Ishikawa (cell line): ENCODE results near the gene PLPP3.

Experiments used
- CEBPB ChIP-seq: IDR thresholded peaks from 2 replicates; pipeline ENCODE4 v1.6.1; 2012
- CREB1 ChIP-seq: IDR thresholded peaks from 2 replicates; pipeline ENCODE4 v1.6.1; 2012; ENCODE audit warnings: low read depth
- EGR1 ChIP-seq: IDR thresholded peaks from 2 replicates; pipeline ENCODE4 v1.6.1; 2012
- EP300 ChIP-seq: IDR thresholded peaks from 2 replicates; pipeline ENCODE4 v1.6.1; 2012; ENCODE audit warnings: borderline replicate concordance
- FOXM1 ChIP-seq: IDR thresholded peaks from 2 replicates; pipeline ENCODE4 v1.6.1; 2012; ENCODE audit warnings: low read depth, borderline replicate concordance
- MAX ChIP-seq: IDR thresholded peaks from 2 replicates; pipeline ENCODE4 v1.6.1; 2012
- NFIC ChIP-seq: IDR thresholded peaks from 2 replicates; pipeline ENCODE4 v1.6.1; 2012
- RAD21 ChIP-seq: IDR thresholded peaks from 2 replicates; pipeline ENCODE4 v1.6.1; 2012; ENCODE audit warnings: low read depth
- TAF1 ChIP-seq: IDR thresholded peaks from 2 replicates; pipeline ENCODE4 v1.6.1; 2012; ENCODE audit warnings: low read depth, mild to moderate bottlenecking
- TCF12 ChIP-seq: IDR thresholded peaks from 2 replicates; pipeline ENCODE4 v1.6.1; 2012; ENCODE audit warnings: low read depth
- TEAD4 ChIP-seq: IDR thresholded peaks from 2 replicates; pipeline ENCODE4 v1.6.1; 2012
- USF1 ChIP-seq: IDR thresholded peaks from 2 replicates; pipeline ENCODE4 v1.6.1; 2012
- YY1 ChIP-seq: IDR thresholded peaks from 2 replicates; pipeline ENCODE4 v1.6.1; 2012; ENCODE audit warnings: low read depth
- ZBTB7A ChIP-seq: IDR thresholded peaks from 2 replicates; pipeline ENCODE4 v1.6.1; 2012; ENCODE audit warnings: low read depth
- TF ChIP-seq, protein P1 (sequence below): IDR thresholded peaks from 2 replicates; pipeline ENCODE4 v1.6.1; 2012; ENCODE audit warnings: low read depth, mild to moderate bottlenecking

PLPP3 gene

DNA sequence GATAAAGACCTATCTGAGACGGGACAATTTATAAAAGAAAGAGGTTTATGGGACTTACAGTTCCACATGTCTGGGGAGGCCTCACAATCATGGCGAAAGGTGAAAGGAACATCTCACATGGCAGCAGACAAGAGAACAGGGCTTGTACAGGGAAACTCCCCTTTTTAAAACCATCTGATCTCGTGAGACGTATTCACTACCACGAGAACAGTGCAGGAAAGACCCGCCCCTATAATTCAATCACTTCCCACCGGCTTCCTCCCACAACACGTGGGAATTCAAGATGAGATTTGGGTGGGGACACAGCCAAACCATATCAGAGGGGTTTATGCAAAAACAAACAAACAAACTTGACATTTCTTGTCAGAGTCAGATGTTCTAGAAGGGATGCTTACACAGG lies 89.7 kb downstream of the PLPP3 start:
- TF ChIP-seq TAF1, result no peak
- TF ChIP-seq ZBTB7A, result no peak
- TF ChIP-seq TEAD4, result no peak
- TF ChIP-seq CREB1, result no peak
- no peak for TF ChIP-seq YY1
- TF ChIP-seq FOXM1, result no peak
- TF ChIP-seq RAD21, result no peak
- no peak for TF ChIP-seq CEBPB
- no peak for TF ChIP-seq EP300
- no peak for TF ChIP-seq USF1
- no peak for TF ChIP-seq EGR1
- TF ChIP-seq, protein P1, sequence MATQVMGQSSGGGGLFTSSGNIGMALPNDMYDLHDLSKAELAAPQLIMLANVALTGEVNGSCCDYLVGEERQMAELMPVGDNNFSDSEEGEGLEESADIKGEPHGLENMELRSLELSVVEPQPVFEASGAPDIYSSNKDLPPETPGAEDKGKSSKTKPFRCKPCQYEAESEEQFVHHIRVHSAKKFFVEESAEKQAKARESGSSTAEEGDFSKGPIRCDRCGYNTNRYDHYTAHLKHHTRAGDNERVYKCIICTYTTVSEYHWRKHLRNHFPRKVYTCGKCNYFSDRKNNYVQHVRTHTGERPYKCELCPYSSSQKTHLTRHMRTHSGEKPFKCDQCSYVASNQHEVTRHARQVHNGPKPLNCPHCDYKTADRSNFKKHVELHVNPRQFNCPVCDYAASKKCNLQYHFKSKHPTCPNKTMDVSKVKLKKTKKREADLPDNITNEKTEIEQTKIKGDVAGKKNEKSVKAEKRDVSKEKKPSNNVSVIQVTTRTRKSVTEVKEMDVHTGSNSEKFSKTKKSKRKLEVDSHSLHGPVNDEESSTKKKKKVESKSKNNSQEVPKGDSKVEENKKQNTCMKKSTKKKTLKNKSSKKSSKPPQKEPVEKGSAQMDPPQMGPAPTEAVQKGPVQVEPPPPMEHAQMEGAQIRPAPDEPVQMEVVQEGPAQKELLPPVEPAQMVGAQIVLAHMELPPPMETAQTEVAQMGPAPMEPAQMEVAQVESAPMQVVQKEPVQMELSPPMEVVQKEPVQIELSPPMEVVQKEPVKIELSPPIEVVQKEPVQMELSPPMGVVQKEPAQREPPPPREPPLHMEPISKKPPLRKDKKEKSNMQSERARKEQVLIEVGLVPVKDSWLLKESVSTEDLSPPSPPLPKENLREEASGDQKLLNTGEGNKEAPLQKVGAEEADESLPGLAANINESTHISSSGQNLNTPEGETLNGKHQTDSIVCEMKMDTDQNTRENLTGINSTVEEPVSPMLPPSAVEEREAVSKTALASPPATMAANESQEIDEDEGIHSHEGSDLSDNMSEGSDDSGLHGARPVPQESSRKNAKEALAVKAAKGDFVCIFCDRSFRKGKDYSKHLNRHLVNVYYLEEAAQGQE, result no peak
- TF ChIP-seq TCF12, result no peak
- no peak for TF ChIP-seq MAX

DNA sequence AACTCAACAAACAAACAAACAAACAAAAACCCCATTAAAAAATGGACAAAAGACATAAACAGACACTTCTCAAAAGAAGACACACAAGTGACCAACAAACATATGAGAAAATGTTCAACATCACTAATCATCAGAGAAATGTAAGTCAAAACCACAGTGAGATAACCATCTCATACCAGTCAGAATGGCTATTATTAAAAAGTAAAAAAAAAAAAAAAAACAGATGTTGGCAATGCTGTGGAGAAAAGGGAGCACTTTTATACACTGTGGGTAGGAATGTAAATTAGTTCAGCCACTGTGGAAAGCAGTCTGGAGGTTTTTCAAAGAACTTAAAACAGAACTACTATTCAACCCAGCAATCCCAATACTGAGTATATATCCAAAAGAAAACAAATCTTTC lies 94.7 kb downstream of the PLPP3 start:
- TF ChIP-seq RAD21 (no peak), ZBTB7A (no peak), CEBPB (no peak), CREB1 (no peak), YY1 (no peak), EP300 (no peak), EGR1 (no peak), FOXM1 (no peak), NFIC (no peak), TCF12 (no peak)

DNA sequence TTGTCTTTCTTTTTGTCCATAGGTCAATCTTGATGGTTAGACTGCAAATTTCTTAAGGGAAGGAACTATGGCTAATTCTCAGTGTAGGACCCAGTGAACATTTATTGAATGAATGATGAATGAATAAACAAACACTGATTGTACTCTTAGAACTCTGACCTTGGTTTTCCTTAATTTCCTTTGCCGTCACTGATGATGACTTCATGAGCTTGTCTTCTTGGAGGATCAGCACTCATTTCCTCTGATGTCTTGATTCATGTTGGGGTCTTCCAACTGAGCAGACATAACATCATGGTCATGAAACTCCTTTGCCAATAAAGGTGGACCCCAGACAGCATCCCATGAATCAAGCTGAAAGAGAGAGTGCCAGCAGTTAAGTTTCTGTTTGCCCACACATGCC lies 96.3 kb downstream of the PLPP3 start:
- TF ChIP-seq USF1 (no peak), EGR1 (no peak)

GRCh38 chr1:56482486-56482885 lies 96.9 kb downstream of the PLPP3 start:
- TF ChIP-seq MAX, result no peak
- TF ChIP-seq FOXM1, result no peak
- TF ChIP-seq NFIC, result no peak

GRCh38 chr1:56481140-56481694 lies 98.1 kb downstream of the PLPP3 start:
- TF ChIP-seq FOXM1, result no peak
- TF ChIP-seq USF1, result no peak
- TF ChIP-seq YY1, result no peak
- TF ChIP-seq RAD21, result no peak
- TF ChIP-seq, protein P1, result no peak
- no peak for TF ChIP-seq ZBTB7A
- TF ChIP-seq TAF1, result no peak
- TF ChIP-seq TEAD4, result no peak
- no peak for TF ChIP-seq EP300
- no peak for TF ChIP-seq CEBPB
- no peak for TF ChIP-seq CREB1
- TF ChIP-seq NFIC, result no peak
- TF ChIP-seq MAX, result no peak
- TF ChIP-seq EGR1, result no peak
- no peak for TF ChIP-seq TCF12

GRCh38 chr1:56478734-56479133 lies 100.6 kb downstream of the PLPP3 start:
- TF ChIP-seq YY1 (no peak), RAD21 (no peak), MAX (no peak), TEAD4 (no peak)
